ENCODE data around the gene SULT6B1. TPM values are rescaled to one million over a fixed set of nuclear protein-coding genes. Genes with fewer than 3 reads are reported as not detected.

SULT6B1 gene
- total RNA-seq, 1 donor from 2014 or later, result not detected

DNA sequence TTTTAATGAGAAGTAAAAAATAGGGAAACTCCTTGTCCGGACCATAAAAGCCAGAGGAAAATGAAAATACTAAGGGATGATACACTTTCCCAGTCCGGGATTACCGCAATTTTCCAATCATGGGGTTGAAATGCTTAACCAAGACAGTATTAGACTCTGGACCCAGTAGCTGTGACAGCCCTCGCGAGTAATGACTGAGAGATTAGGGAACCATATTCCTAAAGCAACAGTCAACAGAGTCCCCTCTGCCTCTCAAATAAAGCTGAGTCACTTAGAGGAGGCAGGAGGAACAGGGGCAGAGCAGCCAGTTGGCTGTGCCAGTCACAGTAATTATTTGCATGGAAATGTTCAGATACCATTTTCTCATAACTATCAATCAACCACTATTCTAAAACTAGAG, 69.3 kb downstream of the SULT6B1 start:
- Mint-ChIP-seq H3K27me3 (ENCODE audit: unreplicated experiment) (no peaks in the 10 kb centered on the region), H3K4me3 (ENCODE audit: unreplicated experiment) (no peak overlapping the region), H3K36me3 (ENCODE audit: low read depth, unreplicated experiment) (peaks cover 19% of the 10 kb centered on the region), H3K9me3 (ENCODE audit: unreplicated experiment) (no peaks in the 10 kb centered on the region), H3K27ac (ENCODE audit: unreplicated experiment) (no peak overlapping the region), H3K4me1 (ENCODE audit: unreplicated experiment) (peaks cover 2% of the 10 kb centered on the region)
- no peak for DNase-seq (ENCODE audit: low spot score)
- no peak for TF ChIP-seq CTCF (IDR thresholded peaks at IDR 0.05; ENCODE audit: unreplicated experiment)

Other genes starting within 250 kb of the SULT6B1 start
- gene STRN, start 222.1 kb downstream of the SULT6B1 start, total RNA-seq (ENCODE audit: unreplicated experiment), result 52.0 TPM
- gene HEATR5B, start 104.3 kb downstream of the SULT6B1 start, total RNA-seq (ENCODE audit: unreplicated experiment), result 26.3 TPM
- gene GPATCH11, start 104.2 kb downstream of the SULT6B1 start, total RNA-seq (ENCODE audit: unreplicated experiment), result 8.2 TPM
- 32.9 TPM for gene EIF2AK2, start 31.7 kb downstream of the SULT6B1 start, total RNA-seq (ENCODE audit: unreplicated experiment)
- gene CEBPZOS, start 7.8 kb upstream of the SULT6B1 start, total RNA-seq (ENCODE audit: unreplicated experiment), result 18.5 TPM
- gene CEBPZ, start 42.9 kb upstream of the SULT6B1 start, total RNA-seq (ENCODE audit: unreplicated experiment), result 41.2 TPM
- gene NDUFAF7, start 43.0 kb upstream of the SULT6B1 start, total RNA-seq (ENCODE audit: unreplicated experiment), result 16.6 TPM
- 71.3 TPM for gene PRKD3, start 136.2 kb upstream of the SULT6B1 start, total RNA-seq (ENCODE audit: unreplicated experiment)
- 50.6 TPM for gene QPCT, start 156.0 kb upstream of the SULT6B1 start, total RNA-seq (ENCODE audit: unreplicated experiment)

Measured in endothelial cell (in vitro differentiated cells).